T-helper 1 cell (primary cell): ENCODE data around the gene RELN.

Experiments used
- DNase-seq, 5 donors: peaks; one replicate each; pipeline ENCODE4 v3.0.0-alpha.2; 2012 to 2020

RELN gene

GRCh38 chr7:103889451-103889850, 100.0 kb downstream of the RELN start:
- no peak for DNase-seq

- DNase-seq = no peak
These were observed 100.8 kb downstream of the RELN start for GRCh38 chr7:103888603-103889153.

DNA sequence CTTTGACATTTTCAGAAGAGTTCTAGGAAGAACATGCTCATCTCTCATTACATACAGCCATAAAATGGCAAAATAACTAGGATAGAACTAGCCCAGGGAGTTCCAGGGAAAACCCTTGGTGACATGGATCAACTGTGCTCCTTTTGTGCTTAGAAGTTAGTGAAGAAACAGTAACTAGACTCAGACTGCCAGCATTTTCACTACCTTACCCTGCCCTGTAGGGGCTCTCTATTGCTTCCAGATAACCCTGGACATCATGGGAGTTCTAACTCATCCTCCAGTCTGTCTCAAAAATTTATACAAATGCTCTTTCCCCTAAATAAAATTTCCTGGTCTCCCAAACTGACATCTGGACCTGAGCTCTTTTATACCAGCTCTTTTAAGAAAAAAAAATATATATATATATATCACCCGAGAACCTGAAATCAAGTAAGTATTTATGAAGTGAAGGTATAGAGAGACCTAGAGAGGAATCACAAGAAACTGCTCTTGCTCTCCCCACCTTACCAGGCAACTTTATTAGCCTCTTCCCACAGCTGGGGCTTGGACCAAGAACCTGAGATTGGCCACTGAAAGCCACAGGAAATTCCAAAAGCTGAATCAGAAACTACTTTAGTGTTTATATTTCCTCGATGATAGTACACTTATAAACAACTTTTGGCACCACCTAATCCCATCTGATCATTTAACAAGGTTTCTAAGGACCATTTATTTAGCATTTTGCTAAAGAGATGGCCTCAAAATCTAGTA, 101.4 kb downstream of the RELN start:
- no peak for DNase-seq

- DNase-seq = no peak
These were observed 102.4 kb downstream of the RELN start for GRCh38 chr7:103887050-103887449.

DNA sequence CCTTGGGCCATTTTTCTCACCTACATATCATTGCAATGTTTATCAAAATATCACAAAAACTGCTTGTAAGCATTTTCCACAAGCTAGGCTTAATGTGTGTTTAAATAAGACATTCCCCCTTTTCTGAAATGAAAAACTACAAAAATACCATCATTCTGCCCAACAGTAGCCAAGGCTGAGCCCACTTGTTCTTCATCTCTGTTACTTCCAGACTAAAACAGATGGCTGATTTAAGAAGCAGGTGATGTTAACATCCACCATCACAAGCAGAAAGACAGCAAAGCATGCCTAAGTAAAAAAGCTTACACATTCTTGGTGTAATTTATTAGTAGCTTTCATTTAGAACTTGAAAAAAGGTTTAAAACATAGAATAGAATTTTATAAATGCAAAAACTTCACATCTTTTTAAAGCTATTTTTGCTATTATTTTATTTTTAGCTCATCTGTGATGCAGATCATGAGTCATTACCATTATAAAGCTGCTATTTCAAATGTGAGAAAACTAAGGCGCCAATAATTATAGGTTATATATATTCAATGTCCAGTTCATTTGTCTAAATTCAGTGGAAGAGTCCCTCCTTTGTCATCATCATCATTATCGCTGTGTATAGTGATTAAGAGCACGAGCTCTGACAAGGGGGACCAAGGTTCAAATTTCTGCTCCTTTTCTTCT, 109.4 kb downstream of the RELN start:
- no peak for DNase-seq

DNA sequence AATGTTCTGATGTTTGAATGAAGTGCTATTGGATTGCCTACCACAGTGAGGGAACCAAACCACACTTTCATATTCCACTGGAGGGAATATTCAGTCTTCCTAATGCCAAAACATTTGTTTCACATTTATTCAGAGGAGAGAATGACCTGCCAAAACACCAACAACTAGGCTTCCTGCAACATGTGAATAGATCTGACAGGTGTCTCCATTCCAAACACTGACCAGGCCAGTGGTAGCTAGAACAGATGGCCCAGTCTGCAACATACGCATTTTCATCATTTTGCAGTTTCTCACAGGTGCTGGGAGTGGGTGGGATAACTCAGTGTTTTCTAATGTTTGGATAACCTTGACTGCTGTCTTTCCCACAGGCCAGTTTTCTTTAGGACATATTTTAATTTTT, 110.0 kb downstream of the RELN start:
- DNase-seq = no peak

- DNase-seq = no peak
These were observed 111.9 kb downstream of the RELN start for GRCh38 chr7:103877565-103877964.

GRCh38 chr7:103875718-103876117, 113.7 kb downstream of the RELN start:
- no peak for DNase-seq

- no peak for DNase-seq
These were observed 118.0 kb downstream of the RELN start for GRCh38 chr7:103871473-103871872.

GRCh38 chr7:103870664-103871063, 118.8 kb downstream of the RELN start:
- no peak for DNase-seq

GRCh38 chr7:103867874-103868273, 121.6 kb downstream of the RELN start:
- DNase-seq = no peak

- DNase-seq = no peak
These were observed 122.5 kb downstream of the RELN start for GRCh38 chr7:103866919-103867318.

GRCh38 chr7:103865442-103865841, 124.0 kb downstream of the RELN start:
- no peak for DNase-seq

DNA sequence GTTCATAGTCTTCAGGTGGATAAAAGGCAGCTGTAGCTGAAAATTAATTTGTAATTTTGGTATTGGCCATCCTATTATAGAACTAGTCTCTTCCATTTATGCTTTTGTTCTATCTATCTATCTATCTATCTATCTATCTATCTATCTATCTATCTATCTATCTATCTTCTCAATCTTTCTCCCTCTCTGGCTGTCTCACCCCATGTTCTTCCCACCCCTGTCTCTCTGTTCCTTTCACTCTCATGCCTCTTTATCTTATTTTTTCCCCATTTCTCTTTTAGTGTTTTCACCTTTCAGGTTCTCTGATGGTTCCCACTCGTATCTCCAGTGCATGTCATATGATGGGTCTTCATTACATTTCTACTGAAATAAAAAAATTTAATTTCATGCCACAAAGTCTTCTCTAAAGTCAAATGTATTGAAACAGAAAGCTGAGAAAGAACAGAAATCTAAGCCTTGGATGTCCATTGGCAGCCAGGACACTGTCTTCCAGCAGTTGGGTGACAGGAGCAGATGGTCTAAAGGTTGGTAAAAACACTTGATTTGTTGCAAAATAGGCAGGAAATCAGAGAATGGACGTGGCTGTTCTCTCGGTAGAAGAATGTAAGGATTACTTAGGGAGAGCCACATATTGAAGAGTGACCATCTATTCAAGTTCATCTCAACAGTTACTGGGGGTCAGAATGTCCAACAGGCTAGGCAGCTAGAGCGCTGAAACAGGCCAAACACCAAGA, 127.0 kb downstream of the RELN start:
- no peak for DNase-seq

GRCh38 chr7:103859709-103860108, 129.7 kb downstream of the RELN start:
- DNase-seq = no peak

- DNase-seq = no peak
These were observed 132.0 kb downstream of the RELN start for GRCh38 chr7:103857435-103857834.

- no peak for DNase-seq
These were observed 132.5 kb downstream of the RELN start for GRCh38 chr7:103856929-103857328.

DNA sequence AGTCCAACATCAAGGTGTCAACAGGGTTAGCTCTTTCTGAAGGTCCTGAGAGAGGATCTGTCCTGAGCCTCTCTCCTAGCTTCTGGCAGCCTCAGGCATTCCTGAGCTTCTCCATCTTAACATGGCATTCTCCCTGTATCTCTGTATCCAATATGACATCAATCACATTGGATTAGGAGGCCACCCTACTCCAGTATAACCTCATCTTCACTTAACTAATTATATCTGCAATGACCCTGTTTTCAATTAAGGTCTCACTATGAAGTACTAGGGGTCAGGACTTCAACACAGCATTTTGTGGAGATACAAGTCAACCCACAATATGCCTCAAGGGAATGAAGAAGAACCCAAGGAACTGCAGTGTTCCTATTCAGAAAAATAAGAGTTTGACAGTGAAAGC, 133.8 kb downstream of the RELN start:
- no peak for DNase-seq

DNA sequence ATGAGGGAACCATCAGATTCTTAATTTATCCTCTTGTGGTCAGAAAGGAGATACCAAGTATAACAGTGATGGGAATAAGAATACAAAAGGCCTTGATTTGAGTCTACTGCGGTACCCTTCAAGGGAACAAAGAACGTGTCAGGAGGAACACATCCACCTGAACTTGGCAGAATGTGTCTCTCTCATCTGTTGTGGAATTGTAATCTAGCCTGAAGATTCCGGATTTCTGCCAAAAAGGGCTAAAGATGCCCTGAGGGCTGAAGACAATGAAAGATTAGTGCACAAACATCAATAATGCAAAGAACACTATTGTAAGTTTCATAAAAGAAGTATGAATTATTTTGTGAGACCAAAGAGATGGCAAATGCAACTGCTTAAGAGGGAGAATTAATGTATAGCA, 134.8 kb downstream of the RELN start:
- no peak for DNase-seq

- peak in 1 of 5 donors; percentile 2 for DNase-seq
These were observed 138.1 kb downstream of the RELN start for GRCh38 chr7:103851357-103851756.

DNA sequence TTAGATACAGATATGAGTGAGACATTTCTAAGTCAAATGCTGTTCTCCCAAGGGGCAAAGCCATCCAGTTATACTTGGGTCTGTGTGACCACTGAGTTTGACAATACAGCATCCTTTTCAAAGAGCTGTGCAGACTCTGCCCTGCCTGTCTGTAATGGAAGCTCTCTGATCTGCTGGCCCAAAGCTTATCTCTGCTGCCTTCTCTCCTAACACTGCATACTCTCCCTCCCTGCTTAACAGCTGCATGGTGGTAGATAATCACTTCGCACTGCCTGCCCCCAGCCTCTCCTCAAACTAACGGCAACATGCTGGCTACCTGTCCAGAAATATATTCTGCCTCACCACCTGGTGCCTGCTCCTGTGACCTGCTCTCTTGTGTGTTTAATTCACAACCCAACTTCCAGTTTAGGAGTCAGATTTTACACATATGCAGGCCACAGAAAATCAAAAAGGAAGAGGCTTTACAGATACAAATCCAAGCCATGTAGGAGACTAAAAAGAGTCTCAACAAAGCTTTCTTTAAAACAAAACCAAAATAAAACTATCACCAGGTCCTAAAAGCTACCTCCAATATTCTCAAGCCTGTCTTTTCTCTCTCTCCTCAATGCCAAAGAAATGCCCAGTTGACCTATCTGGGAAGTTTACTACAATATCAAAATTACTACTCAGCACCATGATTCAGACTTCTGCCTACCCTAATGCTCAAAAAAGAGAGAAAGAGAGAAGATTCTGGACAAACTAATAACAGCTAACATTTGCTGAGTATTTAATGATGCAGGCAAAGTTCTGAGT, 145.6 kb downstream of the RELN start:
- no peak for DNase-seq

DNA sequence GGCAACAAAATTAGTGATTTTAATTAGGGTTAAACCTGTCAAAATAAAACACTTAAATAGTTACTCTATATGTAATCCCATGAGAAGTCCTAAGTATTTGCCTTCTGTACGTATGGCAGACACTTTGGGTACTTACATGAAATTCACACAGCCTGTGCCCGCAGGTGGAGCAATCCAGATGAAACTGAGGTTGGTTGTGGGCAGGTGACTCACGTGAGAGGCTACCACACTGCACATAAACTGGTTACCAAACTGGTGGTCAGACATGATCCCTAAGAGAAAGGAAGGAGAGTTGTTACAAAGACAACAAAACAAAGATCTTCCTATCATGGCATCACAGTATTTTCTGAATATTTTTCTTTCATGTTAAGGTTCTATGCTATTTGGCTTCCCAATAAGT, 156.1 kb downstream of the RELN start:
- DNase-seq = no peak

DNA sequence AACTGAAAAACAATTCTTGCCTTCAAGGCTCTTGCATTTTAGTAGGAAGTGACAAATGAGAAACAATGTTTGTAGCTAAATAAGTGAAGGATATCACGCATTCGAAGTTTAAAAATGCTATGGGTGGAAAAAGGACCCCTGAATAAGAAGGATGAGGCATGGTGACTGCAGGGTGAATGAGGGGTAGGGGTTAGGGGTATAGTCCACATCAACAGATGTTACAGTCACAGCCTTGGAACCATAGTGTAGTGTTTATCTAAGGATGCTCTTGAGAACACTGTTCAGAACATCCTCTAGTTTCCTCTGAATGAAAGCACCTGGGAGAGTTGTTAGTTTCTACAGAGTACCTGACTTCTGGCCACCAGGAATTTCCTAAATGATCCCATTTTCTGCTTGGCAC, 157.0 kb downstream of the RELN start:
- DNase-seq = no peak
